HG03097 (cell line): Measurements from ENCODE around the gene GPATCH11.

Source experiments
- ATAC-seq: cut with Tn5 transposase; IDR thresholded peaks from one replicate; pipeline ENCODE4 v1.9.1; 2021; ENCODE audit not compliant: unreplicated experiment, low FRiP score

The GPATCH11 gene

DNA sequence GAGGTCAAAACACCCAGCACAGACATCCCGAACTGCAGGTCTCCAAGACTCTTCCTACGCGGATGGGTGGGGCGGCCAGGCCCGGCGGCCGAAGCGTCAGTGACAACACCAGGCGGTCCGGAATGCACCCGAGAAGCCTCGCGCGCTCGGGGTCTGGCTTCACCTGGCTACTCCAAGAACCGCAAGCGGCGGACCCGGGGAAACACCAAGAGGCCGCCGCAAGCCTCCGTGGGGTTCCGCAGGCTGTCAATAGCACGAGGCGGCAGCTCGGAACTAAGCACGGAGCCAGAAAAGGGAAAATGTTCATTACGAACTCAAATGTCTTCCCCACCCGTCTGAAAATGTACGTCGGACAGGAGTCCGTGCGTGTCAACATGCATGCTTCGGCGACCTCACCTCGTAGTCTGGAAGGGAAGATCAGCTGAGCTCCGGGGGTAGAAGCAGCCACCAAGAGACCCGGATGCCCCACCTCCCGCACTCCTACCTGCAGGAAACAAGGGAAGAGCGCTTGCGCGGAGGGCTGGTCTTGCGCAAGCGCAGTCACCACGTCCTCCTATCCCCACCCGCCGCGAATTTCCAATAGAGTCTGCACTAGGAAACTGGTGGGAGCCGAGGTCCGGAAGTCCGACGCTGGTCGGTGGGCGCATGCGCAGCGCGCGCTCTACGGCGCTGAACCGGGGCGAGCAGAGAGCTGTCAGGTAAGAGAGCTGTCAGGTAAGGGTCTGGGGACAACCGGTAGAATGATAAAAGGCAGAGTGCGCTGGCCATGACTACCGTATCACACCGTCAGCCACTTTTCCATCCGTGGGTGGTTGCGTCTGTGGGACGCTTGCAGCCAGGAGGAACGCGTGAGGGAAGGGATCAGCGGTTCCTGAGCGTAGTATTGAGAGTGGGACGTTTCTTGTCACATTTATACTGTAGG lies at the start of gene GPATCH11, which contains the start of gene HEATR5B:
Gene GPATCH11, plus strand, starts transcription at position 646 of the 922 bp plus-strand sequence. CDS start 3,864 bp downstream, outside the sequence.
Gene HEATR5B, minus strand, starts transcription at position 500 of the 922 bp plus-strand sequence. CDS start 958 bp downstream, outside the sequence.
- peak; percentile 71 for ATAC-seq

DNA sequence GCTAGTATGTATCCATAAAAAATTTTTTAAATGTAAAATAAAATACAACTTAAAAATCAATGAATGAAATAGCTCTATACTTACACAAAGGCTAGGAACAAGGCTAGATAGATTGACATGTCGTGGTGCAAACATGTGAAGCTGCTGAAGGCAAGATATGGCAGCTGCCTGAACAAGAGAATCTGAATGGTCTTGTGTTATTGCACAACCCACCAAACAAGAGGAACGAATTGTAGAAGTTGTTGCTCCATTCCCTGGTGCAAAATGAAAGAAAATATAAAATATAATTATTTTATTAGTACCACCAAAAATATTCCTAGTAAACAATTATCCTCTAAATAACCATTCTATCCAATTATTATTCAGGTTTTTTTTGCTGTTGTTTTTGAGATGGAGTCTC lies 46.5 kb upstream of the GPATCH11 start:
- no peak for ATAC-seq

DNA sequence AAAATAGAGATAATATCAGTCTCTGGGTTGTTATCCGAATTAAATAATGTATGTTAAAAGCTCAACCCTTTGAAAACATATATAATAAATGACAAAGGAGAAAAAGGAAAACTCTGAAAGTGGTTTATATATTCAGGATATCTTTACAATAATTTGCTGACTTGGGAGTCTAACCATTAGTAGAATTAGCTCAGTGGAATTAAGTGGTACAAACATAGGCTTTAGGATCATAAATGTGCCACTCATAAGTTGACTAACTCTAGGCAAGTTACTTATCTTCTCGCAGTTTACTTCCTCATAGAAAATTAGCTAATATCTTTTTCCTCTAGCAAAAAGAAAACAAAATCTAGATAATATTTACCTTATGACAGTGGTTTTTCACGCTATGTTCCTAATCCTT lies 44.7 kb upstream of the GPATCH11 start:
- ATAC-seq, result no peak

DNA sequence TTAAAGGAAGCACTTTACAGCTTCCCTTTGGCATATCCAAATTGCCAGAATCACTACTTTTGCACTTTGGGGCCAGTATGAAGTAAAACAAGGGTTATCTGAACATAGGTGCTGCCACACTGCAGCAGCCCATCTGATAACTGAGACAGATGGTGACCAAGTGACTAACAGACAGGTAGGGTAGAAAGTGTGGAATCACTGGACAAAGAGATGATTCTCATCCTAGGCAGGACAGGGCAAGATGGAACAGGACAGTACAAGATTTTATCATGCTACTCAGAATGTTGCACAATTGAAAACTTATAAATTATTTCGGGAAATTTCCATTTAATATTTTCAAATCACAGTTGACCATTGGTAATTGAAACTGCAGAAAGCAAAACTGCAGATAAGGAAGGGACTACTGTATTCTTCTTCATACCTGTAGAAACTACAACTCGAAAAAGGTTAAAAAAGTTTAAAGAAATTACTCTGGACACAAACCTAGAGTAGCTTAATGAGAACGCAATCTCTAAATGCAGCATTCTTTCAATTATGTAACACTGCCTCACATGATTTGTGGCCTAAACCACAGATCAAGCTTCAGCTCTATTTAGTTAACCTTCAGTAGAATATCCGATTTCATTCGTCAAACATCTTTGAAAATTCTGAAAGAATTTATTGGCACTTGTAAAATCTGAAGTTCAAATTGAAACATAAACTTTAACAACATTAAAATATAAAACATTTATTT lies 31.6 kb upstream of the GPATCH11 start:
- no peak for ATAC-seq

DNA sequence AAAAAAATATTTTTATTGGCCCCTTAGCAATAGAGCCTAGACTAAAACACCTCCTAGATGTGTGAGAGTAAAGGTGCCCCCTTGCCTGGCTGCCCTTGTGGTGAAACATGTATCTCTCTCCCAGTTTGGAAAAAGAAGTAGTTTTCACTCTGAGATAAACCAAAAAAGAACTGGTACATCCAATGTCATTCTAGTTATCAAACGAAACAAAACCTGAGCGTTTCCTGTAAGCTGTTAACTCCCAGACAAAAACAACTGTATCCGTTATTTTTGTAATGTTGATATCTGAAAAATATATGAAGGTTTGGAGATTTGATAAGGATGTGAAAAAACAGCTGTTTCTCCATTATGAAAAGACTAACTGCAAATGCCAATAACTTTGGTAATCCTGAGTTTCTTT lies 24.5 kb upstream of the GPATCH11 start:
- no peak for ATAC-seq

DNA sequence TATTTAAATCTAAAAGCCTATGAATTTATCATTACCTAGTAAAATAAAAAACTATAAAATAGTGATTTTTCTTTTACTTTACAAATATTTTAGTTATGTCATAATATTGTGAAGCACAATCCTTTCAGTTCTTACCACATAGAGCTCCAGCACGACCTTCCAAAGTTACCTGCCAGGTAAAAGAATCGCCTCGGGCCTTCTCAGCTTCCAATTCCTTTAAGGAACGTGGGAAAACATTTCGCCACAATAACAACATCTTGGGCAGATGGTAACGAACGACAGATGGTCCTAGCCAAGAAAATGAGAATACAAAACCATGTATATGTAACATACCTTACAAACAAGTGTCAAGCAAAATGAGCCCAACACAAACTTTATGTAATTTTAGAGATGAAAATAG lies 23.9 kb upstream of the GPATCH11 start:
- ATAC-seq, result no peak

DNA sequence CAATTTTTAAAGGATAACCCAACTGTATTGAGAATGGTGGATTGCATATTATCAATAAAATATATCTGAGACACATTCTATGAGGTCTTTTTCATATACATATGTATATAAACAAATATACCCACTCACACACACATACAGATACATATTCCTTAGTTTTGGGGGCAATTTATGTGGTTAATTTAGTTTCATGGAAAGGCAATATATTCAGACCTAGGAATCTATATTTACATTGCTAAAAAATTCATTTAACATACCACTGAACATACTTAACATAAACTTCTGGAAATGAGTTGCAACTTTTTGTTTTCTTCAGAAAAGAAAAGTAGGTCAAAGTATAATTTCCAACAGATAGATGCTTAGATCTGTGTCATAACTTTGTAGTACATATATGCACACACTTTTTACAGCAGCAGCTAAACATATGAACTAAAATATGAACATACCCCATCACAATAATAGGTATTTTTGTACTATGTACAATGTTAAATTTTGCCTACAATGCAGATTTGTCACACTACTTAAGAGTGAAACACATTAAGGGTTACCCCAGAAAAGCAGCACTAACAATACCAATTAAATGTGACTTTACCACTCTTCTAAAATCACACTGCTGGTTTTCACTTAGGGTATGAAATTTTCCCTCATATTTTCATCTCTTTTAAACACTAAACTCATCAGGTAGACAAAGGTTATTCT lies 23.2 kb upstream of the GPATCH11 start:
- no peak for ATAC-seq

DNA sequence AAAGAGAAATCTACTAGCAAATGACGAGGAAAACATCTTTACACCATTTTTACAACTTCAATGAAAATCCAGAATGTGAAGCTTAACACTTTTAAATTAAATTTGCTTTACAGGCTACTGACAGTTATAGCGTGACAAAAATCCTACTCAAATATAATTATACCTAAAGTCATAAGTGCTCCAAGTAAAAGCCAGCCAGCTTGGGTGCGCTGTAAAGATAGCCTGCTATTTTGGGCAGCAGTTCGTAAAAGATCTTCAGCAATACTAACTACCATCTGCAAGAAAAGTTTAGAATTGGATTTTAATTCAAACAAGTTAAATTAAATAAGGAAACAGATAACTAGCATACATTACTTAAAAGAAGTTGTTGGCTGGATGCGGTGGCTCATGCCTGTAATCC lies 22.5 kb upstream of the GPATCH11 start:
- no peak for ATAC-seq

DNA sequence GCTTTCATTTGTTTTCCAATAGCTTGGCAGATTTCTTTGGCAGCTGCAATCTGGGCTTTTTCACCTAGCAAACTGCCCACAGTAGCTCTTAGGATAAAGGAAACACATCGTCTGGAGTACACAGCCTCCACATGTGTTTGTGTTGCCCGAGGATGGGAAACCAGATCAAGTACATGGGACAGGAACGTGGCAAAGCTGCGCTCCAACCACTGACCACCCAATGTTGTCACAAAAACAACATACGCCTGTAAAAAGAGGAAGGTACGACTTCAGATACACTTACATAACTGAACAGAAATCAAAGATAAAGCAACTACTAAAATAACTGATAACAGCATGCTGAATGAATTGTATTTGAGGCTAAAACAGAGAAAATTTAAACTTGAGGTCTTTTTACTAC lies 15.6 kb upstream of the GPATCH11 start:
- ATAC-seq, result no peak

DNA sequence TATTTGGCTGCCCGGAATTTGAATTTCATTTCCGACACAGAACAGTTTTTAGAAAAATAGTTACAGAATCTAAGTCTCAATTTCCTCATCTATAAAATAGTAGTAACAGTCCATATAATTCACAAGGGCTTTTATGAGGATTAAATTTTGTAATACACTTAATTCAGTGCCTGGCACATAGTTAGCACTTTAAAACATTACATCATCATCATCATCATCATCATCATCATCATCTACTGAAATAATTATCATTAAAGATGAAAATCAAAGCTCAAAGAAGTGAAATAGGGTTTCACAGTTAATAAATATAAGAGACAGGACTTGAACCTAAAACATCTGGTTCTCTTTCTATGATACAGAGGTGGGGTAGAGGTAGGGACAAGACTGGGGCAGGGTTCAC lies 13.4 kb upstream of the GPATCH11 start:
- no peak for ATAC-seq

DNA sequence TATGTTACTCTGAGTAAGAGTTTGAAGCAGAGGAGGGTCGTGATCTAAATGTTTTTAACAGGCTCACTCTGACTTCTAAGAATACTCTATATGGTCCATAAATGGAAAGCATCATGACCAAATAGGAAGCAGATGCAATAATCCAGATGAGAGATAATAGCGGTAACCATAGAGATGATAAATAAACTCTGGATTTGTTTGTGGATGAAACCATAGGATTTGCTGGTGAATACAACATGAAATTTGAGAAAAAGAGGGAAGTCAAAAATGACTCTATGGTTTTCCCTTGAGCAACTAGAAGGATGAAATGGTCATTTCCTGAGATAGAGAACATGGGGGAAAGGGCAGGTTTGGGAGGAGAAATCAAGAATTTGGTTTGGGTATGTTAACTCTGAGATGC lies 4.1 kb upstream of the GPATCH11 start:
- no peak for ATAC-seq

DNA sequence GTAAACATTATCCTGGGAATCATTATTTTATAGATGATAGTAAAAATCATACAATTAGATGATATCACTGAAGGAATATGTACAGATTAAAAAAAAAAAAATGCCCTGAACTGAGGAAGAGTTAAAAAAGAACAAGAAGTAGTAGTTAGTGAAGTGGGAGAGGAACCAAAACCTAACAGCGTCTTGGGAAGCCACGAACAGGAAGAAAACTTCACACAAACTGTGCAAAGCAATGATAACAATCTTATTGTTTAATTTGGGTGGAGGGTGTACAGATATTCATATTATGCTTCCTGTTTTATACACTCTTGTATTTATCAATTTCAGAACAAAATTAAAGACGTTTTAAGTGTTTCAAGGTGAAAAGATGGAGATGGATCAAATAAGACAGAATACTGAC lies 3.6 kb upstream of the GPATCH11 start:
- ATAC-seq, result no peak

DNA sequence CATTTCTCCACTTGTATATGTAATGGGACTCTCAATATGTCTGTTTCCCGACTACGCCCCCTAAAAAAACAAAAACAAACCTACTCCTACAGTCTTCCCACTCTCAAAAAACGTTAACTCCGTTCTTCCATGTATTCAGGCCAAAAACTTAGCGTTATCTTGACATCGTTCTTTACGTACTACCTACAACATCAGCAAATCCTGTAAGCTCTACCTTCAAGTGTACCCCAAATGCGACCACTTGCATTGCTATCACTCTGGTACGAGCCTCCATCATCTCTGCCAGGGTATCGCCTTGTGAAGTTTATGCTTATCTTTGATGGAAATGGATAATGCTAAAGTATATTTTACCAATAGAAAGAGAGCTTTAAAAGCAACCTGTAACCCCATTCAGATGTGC lies 479 bp downstream of the GPATCH11 start:
- no peak for ATAC-seq

DNA sequence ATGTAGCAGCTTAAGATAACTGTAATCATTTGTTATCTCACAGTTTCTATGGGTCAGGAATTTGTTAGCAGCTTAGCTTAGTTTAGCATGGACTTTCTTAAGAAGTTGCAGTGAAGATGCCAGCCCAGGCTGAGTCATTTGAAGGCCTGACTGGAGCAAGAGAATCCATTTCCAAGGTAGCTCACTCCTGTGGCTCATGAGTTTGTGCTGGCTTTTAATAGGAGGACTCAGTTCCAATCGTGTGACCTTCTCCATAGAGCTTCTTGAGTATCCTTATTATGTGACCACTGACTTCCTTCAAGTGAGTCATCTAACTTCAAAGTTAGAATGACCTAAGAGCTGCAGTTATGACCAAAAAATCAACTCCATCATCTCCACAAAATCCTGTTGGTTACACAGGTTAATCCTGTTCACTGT lies 1.4 kb downstream of the GPATCH11 start:
- no peak for ATAC-seq

DNA sequence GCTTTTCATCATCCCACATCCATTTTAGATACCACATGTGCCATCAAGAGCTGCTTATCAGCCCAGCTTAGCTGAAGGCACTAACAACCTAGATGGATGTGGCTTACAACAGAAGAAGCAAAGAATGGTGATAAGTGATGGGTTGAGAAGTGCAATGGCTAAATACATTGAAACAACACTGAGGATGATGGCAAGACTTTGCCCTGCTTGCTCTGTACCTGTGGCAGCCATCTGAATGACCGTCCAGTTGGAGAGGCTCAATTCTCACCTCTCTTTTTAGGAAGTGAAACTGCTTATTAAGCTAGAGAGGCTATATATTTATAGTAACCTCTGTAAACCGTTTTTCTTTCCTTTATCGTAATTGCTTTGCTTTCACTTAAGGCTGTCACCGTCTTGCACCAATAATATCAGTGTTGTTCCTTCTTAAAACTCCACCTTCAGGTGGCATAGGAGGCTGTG lies 5.7 kb downstream of the GPATCH11 start:
- ATAC-seq, result peak; percentile 76

DNA sequence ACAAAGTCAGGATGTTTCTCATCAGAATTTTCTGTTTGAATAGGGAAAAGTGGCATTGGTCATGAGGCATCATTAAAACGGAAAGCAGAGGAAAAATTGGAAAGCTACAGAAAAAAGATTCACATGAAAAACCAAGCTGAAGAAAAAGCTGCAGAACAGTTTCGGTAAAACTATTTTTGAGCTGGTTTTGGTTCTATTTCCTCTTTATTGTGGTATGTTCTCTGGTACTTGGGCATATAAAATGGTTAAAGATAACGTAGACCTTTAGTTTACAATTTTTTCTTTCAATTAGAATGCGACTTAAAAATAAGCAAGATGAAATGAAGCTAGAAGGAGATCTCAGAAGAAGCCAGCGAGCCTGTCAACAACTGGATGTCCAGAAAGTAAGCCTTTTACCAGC lies 7.6 kb downstream of the GPATCH11 start:
- peak; percentile 39 for ATAC-seq

DNA sequence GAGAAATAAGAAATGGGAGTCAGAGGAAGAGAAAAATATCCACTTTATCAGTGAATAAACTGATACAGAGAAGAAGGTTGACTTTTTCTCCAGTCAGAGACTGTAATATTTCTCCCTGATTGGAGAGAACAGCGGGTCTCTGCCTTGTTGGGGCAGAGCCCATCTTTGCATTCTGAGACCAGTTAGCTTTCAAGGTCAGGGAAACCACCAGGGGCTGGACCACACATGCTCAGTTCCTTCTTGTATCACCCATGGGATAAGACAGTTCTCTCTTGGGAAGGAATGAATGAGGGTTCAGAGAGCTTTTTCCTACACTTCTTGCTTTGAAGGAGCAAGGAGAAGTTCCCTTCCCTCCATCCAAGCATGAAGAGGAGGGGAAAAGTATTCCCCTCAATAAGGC lies 12.2 kb downstream of the GPATCH11 start:
- ATAC-seq, result no peak

DNA sequence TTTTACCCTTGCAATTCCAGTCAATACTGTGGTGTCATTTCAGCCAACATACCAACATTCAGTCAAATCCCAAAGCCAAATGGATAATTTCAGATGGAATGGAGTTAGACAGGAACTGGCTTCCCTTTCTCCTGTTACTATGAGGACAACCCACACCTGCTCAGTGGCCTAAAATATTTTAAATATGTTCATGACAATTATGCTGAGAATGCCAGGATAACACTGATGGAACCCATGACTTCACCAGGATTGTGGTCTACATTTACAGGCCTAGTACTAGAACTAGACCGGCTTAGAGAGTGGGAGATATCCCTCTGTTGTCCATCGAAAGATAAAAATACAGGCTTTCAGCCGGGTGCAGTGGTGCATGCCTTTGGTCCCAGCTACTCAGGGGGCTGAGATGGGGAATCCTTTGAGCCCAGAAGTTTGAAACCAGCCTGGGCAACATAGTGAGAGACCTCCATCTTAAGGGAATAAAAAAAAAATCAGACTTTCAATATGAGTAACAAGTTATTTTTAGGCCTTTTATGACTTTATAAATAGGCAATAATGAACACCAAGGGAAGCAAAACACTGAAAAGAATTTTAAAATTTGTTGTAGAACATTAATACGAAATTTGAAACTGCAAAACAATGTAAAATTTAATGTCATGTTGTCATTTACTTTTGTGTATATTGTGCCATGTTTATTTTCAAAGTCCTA lies 14.2 kb downstream of the GPATCH11 start:
- no peak for ATAC-seq

DNA sequence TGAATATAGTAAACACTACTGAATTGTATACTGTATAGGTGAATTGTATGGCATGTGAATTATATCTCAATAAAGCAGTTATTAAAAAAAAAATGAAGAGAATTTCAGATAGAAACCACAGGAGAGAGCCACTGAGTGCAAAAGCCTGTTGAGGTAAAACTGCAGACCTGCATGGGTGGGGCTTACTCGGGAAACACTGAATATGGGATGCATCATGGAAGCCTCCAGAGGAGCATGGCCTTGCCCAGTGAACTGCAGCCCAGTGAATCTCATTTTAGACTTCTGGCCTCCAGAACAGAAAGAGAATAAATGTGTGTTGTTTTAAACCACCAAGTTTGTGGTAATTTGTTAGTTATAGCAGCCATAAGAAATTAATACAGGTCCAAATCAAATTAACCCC lies 15.7 kb downstream of the GPATCH11 start:
- no peak for ATAC-seq

DNA sequence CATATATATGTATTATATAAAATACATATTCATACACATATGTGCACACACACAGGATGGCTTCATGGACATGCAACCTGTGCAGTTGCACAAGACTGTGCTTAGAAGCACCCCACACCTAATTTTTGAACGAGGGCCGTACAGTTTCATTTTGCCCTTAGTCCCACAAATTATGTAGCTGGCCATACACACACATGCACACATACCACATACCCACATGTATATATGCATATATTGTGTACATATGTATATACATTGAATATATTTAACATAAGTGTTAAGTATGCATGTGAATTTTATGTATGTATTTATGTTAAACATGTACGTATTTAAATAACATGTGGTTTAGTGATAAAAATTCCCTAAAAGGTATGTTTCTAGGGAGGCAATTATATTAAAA lies 18.3 kb downstream of the GPATCH11 start:
- no peak for ATAC-seq
